OCI-M2 (cell line): ENCODE measurements around the gene LRIT2.
"Not testable (repeated sequence)": the region's sequence is repeated elsewhere in the genome, so short reads cannot be mapped to it uniquely, and the experiment has no call there.

Experiments
- DNase-seq: peaks from one replicate; lab custom pipeline; 2025; ENCODE audit not compliant: unreplicated experiment; lab: John Stamatoyannopoulos, UW

LRIT2 gene

GRCh38 chr10:84185526-84186175 is 39.7 kb downstream of the LRIT2 start:
- DNase-seq, result no peak

GRCh38 chr10:84184517-84184916 is 40.8 kb downstream of the LRIT2 start:
- no peak for DNase-seq

GRCh38 chr10:84181631-84182030 is 43.7 kb downstream of the LRIT2 start:
- no peak for DNase-seq

GRCh38 chr10:84180386-84180785 is 45.0 kb downstream of the LRIT2 start:
- not testable (repeated sequence) for DNase-seq

GRCh38 chr10:84179059-84179710 is 46.2 kb downstream of the LRIT2 start:
- no peak for DNase-seq

GRCh38 chr10:84178160-84178609 is 47.2 kb downstream of the LRIT2 start:
- DNase-seq, result no peak

GRCh38 chr10:84177541-84178141 is 47.7 kb downstream of the LRIT2 start:
- no peak for DNase-seq

- DNase-seq, result no peak
Observed at GRCh38 chr10:84176836-84177474, 48.4 kb downstream of the LRIT2 start.

GRCh38 chr10:84176351-84176750 is 49.0 kb downstream of the LRIT2 start:
- no peak for DNase-seq

GRCh38 chr10:84175436-84175835 is 49.9 kb downstream of the LRIT2 start:
- no peak for DNase-seq

GRCh38 chr10:84173501-84173929 is 51.8 kb downstream of the LRIT2 start, which contains the start of gene GPR15LG:
TSS of gene GPR15LG (plus strand) at chr10:84173801. CDS start at chr10:84173852, 51 bp downstream.
- DNase-seq, result no peak

GRCh38 chr10:84172467-84173356 is 52.6 kb downstream of the LRIT2 start:
- DNase-seq, result no peak

- DNase-seq, result not testable (repeated sequence)
Observed at GRCh38 chr10:84171700-84172466, 53.5 kb downstream of the LRIT2 start.

GRCh38 chr10:84171237-84171636 is 54.1 kb downstream of the LRIT2 start:
- not testable (repeated sequence) for DNase-seq
